HG02678 (cell line): ENCODE measurements around the gene CHCHD4.

Source experiments
- ATAC-seq: cut with Tn5 transposase; IDR thresholded peaks from one replicate; pipeline ENCODE4 v1.9.1; 2021; ENCODE audit warnings: mild to moderate bottlenecking, moderate library complexity; ENCODE audit not compliant: unreplicated experiment

The CHCHD4 gene

DNA sequence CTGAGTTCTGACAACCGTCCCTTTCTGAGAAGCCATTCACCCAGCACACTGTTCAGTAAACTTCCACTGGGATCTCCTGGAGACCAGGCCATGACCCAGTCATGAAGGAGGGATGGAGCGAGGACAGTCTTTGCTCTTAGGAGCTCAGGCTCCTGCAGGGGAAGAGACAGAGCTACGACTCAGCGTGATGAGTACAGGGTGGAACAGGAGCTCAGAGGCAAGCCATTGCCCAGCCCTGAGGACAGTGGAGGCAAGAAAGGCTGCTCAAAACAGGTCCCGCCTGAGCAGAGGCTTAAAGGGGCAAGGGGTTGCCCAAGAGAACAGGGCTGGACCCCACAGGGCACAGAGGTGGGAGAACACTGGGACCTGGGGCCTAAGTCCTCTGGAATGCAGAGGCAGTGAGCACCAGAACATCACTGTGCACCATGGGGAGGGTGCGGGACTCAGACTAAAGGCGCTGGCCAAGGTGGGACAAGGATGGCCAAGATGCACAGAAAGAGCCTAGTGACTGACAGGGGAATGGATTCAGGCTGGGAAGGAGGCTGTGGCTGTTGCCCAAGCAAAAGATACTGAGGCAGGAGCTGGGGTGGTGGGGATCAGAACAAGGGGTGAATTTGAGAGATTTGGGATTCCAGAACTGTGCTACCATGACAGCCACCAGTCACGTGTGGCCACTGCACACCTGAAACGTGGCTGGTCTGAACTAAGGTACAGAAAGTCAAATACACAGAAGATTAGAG is 26.0 kb upstream of the CHCHD4 start:
- ATAC-seq, result no peak

DNA sequence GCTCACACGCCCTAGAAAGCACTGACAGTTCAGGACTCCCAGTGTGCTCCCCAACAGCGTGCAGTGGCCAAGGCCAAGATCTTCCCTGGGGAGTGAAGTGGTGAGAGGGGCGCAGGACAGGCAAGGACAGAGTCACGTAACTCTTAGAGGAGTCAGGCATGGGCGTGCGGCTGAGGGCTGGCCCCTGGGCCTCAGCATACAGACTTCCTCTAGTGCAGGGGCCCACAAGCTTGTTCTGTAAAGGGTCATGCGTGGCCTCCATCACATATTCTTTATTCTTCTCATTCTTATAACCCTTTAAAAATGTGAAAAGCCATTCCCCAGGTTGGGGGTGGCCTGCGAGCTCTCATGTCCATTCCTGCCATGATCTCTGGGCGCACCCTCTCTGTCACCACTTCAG is 25.4 kb upstream of the CHCHD4 start:
- ATAC-seq, result no peak

GRCh38 chr3:14148041-14148985 is 23.6 kb upstream of the CHCHD4 start:
- no peak for ATAC-seq

- no peak for ATAC-seq
Measured at GRCh38 chr3:14147617-14148016, 22.9 kb upstream of the CHCHD4 start.

DNA sequence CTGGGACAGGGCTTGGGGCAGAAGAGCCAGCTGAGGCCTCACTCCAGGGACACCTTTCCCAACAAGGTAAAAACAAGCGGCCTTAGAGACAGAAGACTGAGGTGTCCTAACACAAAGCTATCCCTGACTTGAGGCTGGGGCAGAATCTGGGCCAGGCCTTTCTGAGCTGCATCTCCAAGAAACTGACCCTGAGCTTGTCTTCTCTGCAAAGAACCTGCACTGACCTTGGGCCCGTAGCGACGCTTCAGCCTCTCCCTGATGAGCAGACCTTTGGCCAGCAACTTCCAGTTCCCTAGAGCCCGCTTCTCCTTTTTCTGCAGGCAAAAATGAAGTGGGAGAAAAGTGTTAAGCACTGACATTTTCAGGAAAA is 22.4 kb upstream of the CHCHD4 start:
- no peak for ATAC-seq

DNA sequence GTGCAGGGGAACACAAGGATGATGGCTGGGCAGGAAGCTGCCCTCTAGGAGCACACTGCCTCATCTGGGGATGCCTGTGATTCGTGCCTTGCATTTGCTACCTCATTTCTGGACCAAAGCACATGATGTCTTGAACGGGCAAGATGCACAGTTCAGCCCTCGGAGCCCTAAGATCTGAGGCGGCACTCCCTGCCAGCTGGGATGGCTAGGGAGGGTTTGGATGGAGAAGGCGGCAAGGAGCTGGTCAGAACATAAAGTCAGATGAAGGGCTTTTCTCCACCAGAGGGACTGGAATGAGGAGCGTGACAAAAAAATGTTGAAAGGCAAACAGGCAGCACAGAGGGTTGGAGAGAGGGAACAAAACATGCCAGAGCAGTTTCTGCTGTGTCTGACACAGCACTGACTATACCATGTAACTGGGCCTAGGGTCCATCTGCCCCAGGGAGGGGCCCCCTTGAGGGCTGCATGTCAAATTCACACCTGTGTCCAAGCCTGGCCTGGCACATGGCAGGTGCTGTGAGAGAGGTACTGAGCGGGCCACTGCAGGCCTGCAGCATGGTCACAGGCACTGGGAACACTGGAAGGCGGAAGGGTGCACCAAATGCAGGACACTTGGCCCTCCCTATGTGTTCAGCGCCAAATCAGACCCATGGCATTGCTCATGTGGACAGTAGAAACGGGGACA is 21.9 kb upstream of the CHCHD4 start:
- no peak for ATAC-seq

DNA sequence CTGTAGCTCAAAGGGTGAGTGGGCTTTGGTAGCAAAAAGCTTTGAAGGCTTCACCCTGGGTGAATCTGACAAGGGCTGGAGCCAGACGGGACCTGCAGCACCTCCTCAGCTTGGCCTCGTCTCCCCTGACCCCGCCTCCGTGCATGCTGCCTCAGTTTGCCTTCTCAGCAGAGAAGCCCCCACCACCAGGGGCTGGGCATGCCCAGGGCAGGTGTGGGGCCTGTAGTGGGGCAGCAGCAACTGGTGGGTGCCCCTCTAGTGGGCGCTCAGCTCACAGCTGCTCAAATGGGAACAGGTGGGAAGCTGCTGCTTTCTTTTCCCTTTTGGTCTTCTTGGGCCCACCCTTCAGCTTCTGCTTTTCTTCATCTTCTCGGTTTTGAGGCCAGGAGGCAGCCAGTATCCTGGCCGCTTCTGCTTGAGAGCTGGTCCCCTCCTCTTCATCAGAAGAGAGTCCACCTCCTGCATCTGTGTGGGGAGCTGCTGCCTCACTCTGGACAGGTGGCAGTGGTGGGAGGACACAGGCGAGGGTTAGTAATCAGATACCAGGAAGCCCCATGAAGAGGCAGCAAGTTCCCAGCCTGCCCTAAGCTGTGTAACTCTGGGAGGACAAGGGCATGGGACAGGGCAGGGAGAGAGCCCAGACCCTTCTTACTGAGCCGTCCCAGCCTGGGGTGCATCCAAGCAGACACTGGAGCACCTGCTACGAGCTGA is 21.2 kb upstream of the CHCHD4 start:
- no peak for ATAC-seq

DNA sequence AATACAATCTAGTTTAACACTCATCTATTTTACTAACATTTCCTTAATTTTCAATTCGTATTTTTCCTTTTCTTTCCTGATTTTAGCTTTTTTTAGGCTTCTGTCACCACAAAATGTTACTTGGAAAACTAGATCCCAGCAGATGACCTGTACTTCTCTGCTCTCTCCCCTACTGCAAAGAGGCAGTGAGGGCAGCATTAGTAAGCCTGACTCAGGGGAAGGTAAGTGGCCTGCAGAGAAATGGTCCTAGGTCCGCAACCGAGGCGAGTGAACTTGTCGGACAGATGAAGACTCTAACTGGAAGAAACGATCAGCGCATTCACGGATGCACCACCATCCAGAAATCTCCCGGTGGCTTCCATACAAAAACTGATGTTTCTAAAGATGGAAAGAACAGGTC is 20.6 kb upstream of the CHCHD4 start:
- ATAC-seq, result no peak

DNA sequence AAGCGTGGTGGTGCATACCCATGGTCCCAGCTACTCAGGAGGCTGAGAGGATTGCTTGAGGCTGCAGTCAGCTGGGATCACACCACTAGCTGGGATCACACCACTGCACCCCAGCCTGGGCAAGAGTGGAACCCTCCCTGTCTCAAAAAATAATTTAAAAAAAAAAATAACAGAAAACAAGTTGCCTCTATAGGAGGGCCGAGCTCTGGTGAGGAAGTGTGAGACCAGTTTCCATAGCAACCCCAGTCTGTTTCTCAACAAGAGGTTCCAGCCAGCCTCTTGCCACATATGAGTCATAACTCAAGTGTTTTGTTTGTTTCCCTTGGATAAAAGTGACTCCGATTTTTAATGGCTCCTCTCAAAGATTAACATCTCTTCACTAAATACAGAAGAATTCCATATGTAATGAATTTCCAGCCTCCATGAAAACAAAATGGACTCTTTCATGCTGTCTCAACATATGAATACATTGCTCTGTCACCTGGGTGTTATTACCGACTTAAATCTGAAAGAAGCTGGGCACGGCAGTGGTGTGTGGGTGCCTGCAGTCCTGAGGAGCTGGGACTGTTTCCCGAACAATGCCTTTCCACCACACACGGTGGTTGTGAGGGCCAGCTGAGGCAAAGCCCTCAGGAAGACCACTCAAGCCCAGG is 19.9 kb upstream of the CHCHD4 start:
- peak; percentile 95 for ATAC-seq

- no peak for ATAC-seq
Measured at GRCh38 chr3:14143271-14144225, 18.9 kb upstream of the CHCHD4 start.

GRCh38 chr3:14142567-14143270 is 18.0 kb upstream of the CHCHD4 start:
- no peak for ATAC-seq

- ATAC-seq, result no peak
Measured at GRCh38 chr3:14141602-14142341, 17.1 kb upstream of the CHCHD4 start.

DNA sequence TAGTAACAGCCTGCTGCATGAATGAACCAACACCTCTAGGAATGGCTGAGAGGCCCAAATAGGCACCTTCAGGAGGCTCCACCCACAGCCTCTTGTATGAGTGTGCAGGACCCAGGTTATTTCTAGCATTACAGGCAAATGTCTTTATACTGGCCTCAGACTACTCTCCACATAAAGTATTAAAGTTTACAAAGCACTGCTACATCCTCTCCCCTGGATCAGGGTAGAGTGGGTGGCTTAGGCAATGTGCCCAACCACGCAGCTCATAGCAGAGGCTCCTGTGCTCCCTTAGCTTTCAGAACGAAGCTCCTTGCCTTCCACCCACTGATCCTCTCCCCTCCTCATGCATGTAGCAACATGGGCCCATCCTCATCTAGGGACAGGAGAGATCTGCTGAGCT is 16.5 kb upstream of the CHCHD4 start:
- ATAC-seq, result no peak

GRCh38 chr3:14140668-14141067 is 16.0 kb upstream of the CHCHD4 start:
- ATAC-seq, result no peak

DNA sequence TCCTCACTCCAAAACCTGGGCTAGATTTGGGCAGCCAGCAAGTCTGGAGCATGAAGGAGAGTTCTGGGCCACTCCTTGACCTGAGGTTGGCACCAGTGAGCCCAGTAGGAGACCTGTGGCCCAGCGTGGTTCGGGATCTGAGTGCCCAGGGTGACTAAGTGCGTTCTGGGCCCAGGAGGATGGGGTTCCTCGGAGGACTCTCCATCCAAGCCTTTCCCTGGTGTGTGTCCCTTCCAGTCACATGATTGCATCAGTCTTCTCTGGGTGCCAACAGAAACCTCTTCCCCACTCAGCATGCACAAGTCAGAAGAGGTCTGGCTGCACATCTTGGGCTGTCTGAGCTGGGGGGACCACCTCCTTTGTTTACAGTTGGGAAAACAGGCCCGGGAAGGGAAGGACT is 15.1 kb upstream of the CHCHD4 start:
- no peak for ATAC-seq

GRCh38 chr3:14138878-14139655 is 14.4 kb upstream of the CHCHD4 start:
- no peak for ATAC-seq
